ENCODE results near the gene CAMKMT. TPM values are rescaled to one million over a fixed set of nuclear protein-coding genes. Genes with fewer than 3 reads are reported as not detected.

Gene CAMKMT
- total RNA-seq, 2 donors from 2014 or later, result 3.6 to 4.6 TPM

- Histone ChIP-seq H3K4me3 (no peak overlapping the region), H3K36me3 (peaks cover 59% of the 10 kb centered on the region), H3K27me3 (no peaks in the 10 kb centered on the region), H3K9me3 (no peaks in the 10 kb centered on the region), H3K4me1 (peaks cover 0 to 24% of the 10 kb centered on the region in 2 donors), H3K27ac (peak overlapping the region; percentile 14 to 83)
- no peak for TF ChIP-seq CTCF (IDR thresholded peaks at IDR 0.05)
- DNase-seq (ENCODE audit: low spot score), result no peak
Measured at GRCh38 chr2:44324971-44325426, 36.7 kb upstream of the CAMKMT start.

GRCh38 chr2:44325897-44326296 is 35.9 kb upstream of the CAMKMT start:
- DNase-seq (ENCODE audit: low spot score), result no peak
- peaks cover 0 to 24% of the 10 kb centered on the region in 2 donors for H3K4me1 ChIP-seq
- no peak for TF ChIP-seq CTCF (IDR thresholded peaks at IDR 0.05)
- H3K27ac ChIP-seq, result peak overlapping the region in 1 of 2 donors; percentile 83
- H3K27me3 ChIP-seq, result no peaks in the 10 kb centered on the region
- H3K9me3 ChIP-seq, result no peaks in the 10 kb centered on the region
- peaks cover 58% of the 10 kb centered on the region for H3K36me3 ChIP-seq
- no peak overlapping the region for H3K4me3 ChIP-seq

GRCh38 chr2:44326548-44327264 is 35.0 kb upstream of the CAMKMT start:
- no peak for DNase-seq (ENCODE audit: low spot score)
- H3K9me3 ChIP-seq, result no peaks in the 10 kb centered on the region
- no peak for TF ChIP-seq CTCF (IDR thresholded peaks at IDR 0.05)
- peaks cover 0 to 24% of the 10 kb centered on the region in 2 donors for H3K4me1 ChIP-seq
- H3K27ac ChIP-seq, result peak overlapping the region in 1 of 2 donors; percentile 83
- H3K4me3 ChIP-seq, result no peak overlapping the region
- H3K36me3 ChIP-seq, result peaks cover 56% of the 10 kb centered on the region
- no peaks in the 10 kb centered on the region for H3K27me3 ChIP-seq

- no peaks in the 10 kb centered on the region for H3K27me3 ChIP-seq
- no peak for DNase-seq (ENCODE audit: low spot score)
- H3K27ac ChIP-seq, result no peak overlapping the region
- no peak for TF ChIP-seq CTCF (IDR thresholded peaks at IDR 0.05)
- peaks cover 48% of the 10 kb centered on the region for H3K36me3 ChIP-seq
- H3K4me1 ChIP-seq, result peaks cover 0 to 32% of the 10 kb centered on the region in 2 donors
- no peaks in the 10 kb centered on the region for H3K9me3 ChIP-seq
- no peak overlapping the region for H3K4me3 ChIP-seq
Measured at GRCh38 chr2:44328750-44329149, 33.0 kb upstream of the CAMKMT start.

- DNase-seq (ENCODE audit: low spot score), result no peak
- Histone ChIP-seq H3K4me1 (peaks cover 0 to 37% of the 10 kb centered on the region in 2 donors), H3K4me3 (no peak overlapping the region), H3K36me3 (peaks cover 48% of the 10 kb centered on the region), H3K9me3 (no peaks in the 10 kb centered on the region), H3K27me3 (no peaks in the 10 kb centered on the region), H3K27ac (no peak overlapping the region)
- TF ChIP-seq CTCF (IDR thresholded peaks at IDR 0.05), result no peak
Measured at GRCh38 chr2:44329343-44329742, 32.4 kb upstream of the CAMKMT start.

Measured in right atrium auricular region (tissue), 2 donors.